Measurements from ENCODE around the gene KIF5C. TPM values are rescaled to one million over a fixed set of nuclear protein-coding genes. Genes with fewer than 3 reads are reported as not detected.

Gene KIF5C
- 1 to 10 TPM in 3 of 6 donors, under 1 TPM in 3; 0.44 to 1.6 (median 0.85) TPM for total RNA-seq

- Histone ChIP-seq H3K9me3 (no peaks in the 10 kb centered on the region), H3K36me3 (no peaks in the 10 kb centered on the region), H3K27ac (no peak within 1 kb of the TSS), H3K4me1 (peaks cover 20 to 25% (median 22%) of the 10 kb centered on the region in 4 donors), H3K27me3 (peaks cover 0 to 30% (median 15%) of the 10 kb centered on the region in 4 donors), H3K4me3 (peak within 1 kb of the TSS in 3 of 4 donors; percentile 41 to 53 (median 48))
- ATAC-seq (ENCODE audit: low FRiP score in 2 of 2): peak; percentile 60 to 88
- TF ChIP-seq POLR2AphosphoS5 (IDR thresholded peaks at IDR 0.05) (no peak), CTCF (IDR thresholded peaks at IDR 0.05) (no peak), POLR2A (IDR thresholded peaks at IDR 0.05) (no peak)
- peak; percentile 78 to 94 for DNase-seq
- WGBS, 2 donors: 2% methylated on average over 17 of the region's 39 CpGs; no CpG with 5 or more reads in 1 of the 2 donors
Observed at GRCh38 chr2:148874868-148875341, at the start of gene KIF5C. Gene KIF5C, plus strand, starts transcription at chr2:148875227. Its CDS starts 391 bp downstream, at chr2:148875618.

GRCh38 chr2:148826791-148827190 lies 48.2 kb upstream of the KIF5C start:
- H3K4me1 ChIP-seq: no peaks in the 10 kb centered on the region
- no peaks in the 10 kb centered on the region for H3K27me3 ChIP-seq
- H3K4me3 ChIP-seq: no peak overlapping the region
- no peaks in the 10 kb centered on the region for H3K36me3 ChIP-seq
- ATAC-seq (ENCODE audit: low FRiP score in 2 of 2): no peak
- no peak for DNase-seq
- H3K9me3 ChIP-seq: no peaks in the 10 kb centered on the region
- no peak overlapping the region for H3K27ac ChIP-seq
- TF ChIP-seq POLR2A (IDR thresholded peaks at IDR 0.05) (no peak), CTCF (IDR thresholded peaks at IDR 0.05) (no peak), EP300 (IDR thresholded peaks at IDR 0.05) (no peak), POLR2AphosphoS5 (IDR thresholded peaks at IDR 0.05) (no peak)

GRCh38 chr2:148828941-148829340 lies 46.1 kb upstream of the KIF5C start:
- no peaks in the 10 kb centered on the region for H3K36me3 ChIP-seq
- no peak for TF ChIP-seq EP300 (IDR thresholded peaks at IDR 0.05)
- no peak for TF ChIP-seq POLR2AphosphoS5 (IDR thresholded peaks at IDR 0.05)
- no peak for TF ChIP-seq CTCF (IDR thresholded peaks at IDR 0.05)
- TF ChIP-seq POLR2A (IDR thresholded peaks at IDR 0.05): no peak
- no peaks in the 10 kb centered on the region for H3K4me1 ChIP-seq
- DNase-seq (no peak), ATAC-seq (ENCODE audit: low FRiP score in 2 of 2) (no peak)
- 80 to 81% methylated on average over 2 of the region's 2 CpGs for WGBS, 2 donors
- no peaks in the 10 kb centered on the region for H3K27me3 ChIP-seq
- no peak overlapping the region for H3K4me3 ChIP-seq
- H3K9me3 ChIP-seq: no peaks in the 10 kb centered on the region
- no peak overlapping the region for H3K27ac ChIP-seq

- DNase-seq (no peak), ATAC-seq (ENCODE audit: low FRiP score in 2 of 2) (no peak)
- Histone ChIP-seq H3K4me3 (no peak overlapping the region), H3K4me1 (no peaks in the 10 kb centered on the region), H3K27ac (no peak overlapping the region), H3K9me3 (no peaks in the 10 kb centered on the region), H3K27me3 (no peaks in the 10 kb centered on the region), H3K36me3 (no peaks in the 10 kb centered on the region)
- WGBS, 2 donors: 81 to 92% methylated on average over 3 of the region's 3 CpGs
- no peak for TF ChIP-seq EP300 (IDR thresholded peaks at IDR 0.05)
Observed at GRCh38 chr2:148829618-148830017, 45.4 kb upstream of the KIF5C start.

GRCh38 chr2:148832637-148833036 lies 42.4 kb upstream of the KIF5C start:
- no peaks in the 10 kb centered on the region for H3K36me3 ChIP-seq
- DNase-seq: no peak
- 85 to 86% methylated on average over 7 of the region's 7 CpGs for WGBS, 2 donors
- TF ChIP-seq CTCF (IDR thresholded peaks at IDR 0.05) (no peak), POLR2AphosphoS5 (IDR thresholded peaks at IDR 0.05) (no peak), EP300 (IDR thresholded peaks at IDR 0.05) (no peak), POLR2A (IDR thresholded peaks at IDR 0.05) (no peak)
- H3K9me3 ChIP-seq: no peaks in the 10 kb centered on the region
- H3K27ac ChIP-seq: no peak overlapping the region
- no peaks in the 10 kb centered on the region for H3K27me3 ChIP-seq
- no peak overlapping the region for H3K4me3 ChIP-seq
- H3K4me1 ChIP-seq: no peaks in the 10 kb centered on the region
- ATAC-seq (ENCODE audit: low FRiP score in 2 of 2): no peak
